GM23338 (cell line): ENCODE data around the gene KRTCAP2. TPM values are rescaled to one million over a fixed set of nuclear protein-coding genes. Genes with fewer than 3 reads are reported as not detected.

Experiments
- ATAC-seq: fragments of 200-7000 bp; cut with Tn5 transposase; 3 replicates; pipeline ENCODE4 v1.9.1; 2020
- DNase-seq: peaks from one replicate; pipeline ENCODE4 v3.0.0-alpha.2; 2015; ENCODE audit warnings: low spot score
- H2AFZ ChIP-seq: fragments of 200-600 bp; sonication (generic); 2 replicates; pipeline ENCODE4 v1.8.0; 2016; ENCODE audit warnings: antibody characterized with exemption, mild to moderate bottlenecking, moderate library complexity
- H3F3A ChIP-seq: fragments of 200-600 bp; sonication (generic); replicated peaks from 2 replicates; pipeline ENCODE4 v1.8.0; 2017; ENCODE audit warnings: antibody characterized with exemption, mixed run types, low read depth
- H3K27ac ChIP-seq: fragments of 200-600 bp; sonication (generic); 2 replicates; pipeline ENCODE4 v1.6.1; 2016; ENCODE audit warnings: low read depth
- H3K27me3 ChIP-seq: fragments of 200-600 bp; sonication (generic); 2 replicates; pipeline ENCODE4 v1.8.0; 2016; ENCODE audit warnings: mild to moderate bottlenecking, mixed run types, moderate library complexity; ENCODE audit not compliant: insufficient read depth
- H3K36me3 ChIP-seq: fragments of 200-600 bp; sonication (generic); 2 replicates; pipeline ENCODE4 v1.8.0; 2016; ENCODE audit warnings: mild to moderate bottlenecking; ENCODE audit not compliant: insufficient read depth
- H3K4me1 ChIP-seq: fragments of 200-600 bp; sonication (generic); 2 replicates; pipeline ENCODE4 v1.8.0; 2016; ENCODE audit warnings: mild to moderate bottlenecking, moderate library complexity; ENCODE audit not compliant: insufficient read depth
- H3K4me2 ChIP-seq: fragments of 200-600 bp; sonication (generic); 2 replicates; pipeline ENCODE4 v1.7.1; 2017; ENCODE audit warnings: mixed run types
- H3K4me3 ChIP-seq: fragments of 200-600 bp; sonication (generic); 2 replicates; pipeline ENCODE4 v1.6.1; 2016; ENCODE audit warnings: mixed run types
- H3K79me2 ChIP-seq: fragments of 200-600 bp; sonication (generic); replicated peaks from 2 replicates; pipeline ENCODE4 v1.8.0; 2017; ENCODE audit warnings: mild to moderate bottlenecking; ENCODE audit not compliant: insufficient read depth
- H3K9me2 ChIP-seq: fragments of 200-600 bp; sonication (generic); 2 replicates; pipeline ENCODE4 v1.8.0; 2017; ENCODE audit not compliant: insufficient read depth
- H4K20me1 ChIP-seq: fragments of 200-600 bp; sonication (generic); replicated peaks from 2 replicates; pipeline ENCODE4 v1.8.0; 2017; ENCODE audit warnings: mild to moderate bottlenecking; ENCODE audit not compliant: insufficient read depth
- H3K27ac Mint-ChIP-seq: 2 replicates; pipeline ENCODE4 v1.8.0; 2020; ENCODE audit warnings: inconsistent platforms, mild to moderate bottlenecking, moderate library complexity, mixed read lengths
- H3K27me3 Mint-ChIP-seq: 3 replicates; pipeline ENCODE4 v1.8.0; 2022; ENCODE audit warnings: low read depth, mild to moderate bottlenecking, moderate library complexity, mixed read lengths, inconsistent platforms; ENCODE audit not compliant: insufficient read depth, poor library complexity
- H3K36me3 Mint-ChIP-seq: 3 replicates; pipeline ENCODE4 v1.8.0; 2021; ENCODE audit warnings: low read depth, mild to moderate bottlenecking, inconsistent platforms, moderate library complexity, mixed read lengths
- H3K4me1 Mint-ChIP-seq: 3 replicates; pipeline ENCODE4 v1.8.0; 2020; ENCODE audit warnings: mild to moderate bottlenecking, inconsistent platforms, mixed read lengths
- H3K4me3 Mint-ChIP-seq: 3 replicates; pipeline ENCODE4 v1.8.0; 2021; ENCODE audit warnings: moderate library complexity, mild to moderate bottlenecking, inconsistent platforms, mixed read lengths
- H3K9me3 Mint-ChIP-seq: 3 replicates; pipeline ENCODE4 v1.8.0; 2020; ENCODE audit warnings: moderate library complexity, mild to moderate bottlenecking, inconsistent platforms, mixed read lengths
- CREB1 ChIP-seq: fragments of 250-450 bp; sonication (Bioruptor Pico); IDR thresholded peaks from 2 replicates; pipeline ENCODE4 v1.5.0; 2020; ENCODE audit warnings: low read depth, mild to moderate bottlenecking, moderate library complexity
- EZH2 ChIP-seq: fragments of 200-600 bp; sonication (generic); IDR thresholded peaks from one replicate; pipeline ENCODE4 v1.8.0; 2017; ENCODE audit warnings: antibody characterized with exemption, mild to moderate bottlenecking, low read depth; ENCODE audit not compliant: unreplicated experiment
- EZH2phosphoT487 ChIP-seq: fragments of 200-600 bp; sonication (generic); IDR thresholded peaks from one replicate; pipeline ENCODE4 v1.8.1; 2018; ENCODE audit warnings: antibody characterized with exemption; ENCODE audit not compliant: unreplicated experiment
- POLR2AphosphoS5 ChIP-seq: IDR thresholded peaks from 2 replicates; pipeline ENCODE4 v1.6.1; 2016; ENCODE audit warnings: antibody characterized with exemption, low read depth
- ZNF114 ChIP-seq: fragments of 250-450 bp; sonication (Bioruptor Pico); IDR thresholded peaks from 2 replicates; pipeline ENCODE4 v1.5.0; 2020; ENCODE audit warnings: mild to moderate bottlenecking, moderate library complexity
- ZNF331 ChIP-seq: fragments of 250-450 bp; sonication (Bioruptor Pico); IDR thresholded peaks from 2 replicates; pipeline ENCODE4 v1.5.0; 2020; ENCODE audit warnings: low read depth, mild to moderate bottlenecking, moderate library complexity
- polyA plus RNA-seq: library from polyadenylated mRNA; unstranded; fragments of >200 nt; fragmentation: Nextera tagmentation; extraction: Ambion mirVana; gene quantifications from 2 replicates; pipeline ENCODE4 v1.2.1, GENCODE V29; 2016
- total RNA-seq: library from RNA; depleted of rRNA; stranded (reverse); fragments of >200 nt; shearing (Covaris generic); gene quantifications from 2 replicates; pipeline ENCODE4 v1.2.3, GENCODE V29; 2014
- TF ChIP-seq, protein P1 (sequence below): IDR thresholded peaks from 2 replicates; pipeline ENCODE4 v1.6.1; 2016; ENCODE audit warnings: antibody characterized with exemption
- TF ChIP-seq, protein P2 (sequence below), 2 experiments: fragments of 200-600 bp in 1 of 2; sonication (generic) in 1 of 2; conservative IDR thresholded peaks; 2 replicates each; pipeline versions ENCODE4 v1.5.1 to v1.6.1; 2016 to 2017; ENCODE audit warnings: antibody characterized with exemption in 2 of 2, low read depth in 2 of 2, mild to moderate bottlenecking in 2 of 2, moderate library complexity in 1 of 2
- TF ChIP-seq, protein P3 (sequence below): IDR thresholded peaks from one replicate; pipeline ENCODE4 v1.6.1; 2018; ENCODE audit warnings: antibody characterized with exemption; ENCODE audit not compliant: unreplicated experiment
- TF ChIP-seq, protein P4 (sequence below): fragments of 250-450 bp; sonication (Bioruptor Pico); IDR thresholded peaks from 2 replicates; pipeline ENCODE4 v1.5.0; 2020; ENCODE audit warnings: mild to moderate bottlenecking, moderate library complexity

KRTCAP2 gene
- total and polyA plus RNA-seq, 2 experiments from 2014 or later, result 106 to 579 TPM

DNA sequence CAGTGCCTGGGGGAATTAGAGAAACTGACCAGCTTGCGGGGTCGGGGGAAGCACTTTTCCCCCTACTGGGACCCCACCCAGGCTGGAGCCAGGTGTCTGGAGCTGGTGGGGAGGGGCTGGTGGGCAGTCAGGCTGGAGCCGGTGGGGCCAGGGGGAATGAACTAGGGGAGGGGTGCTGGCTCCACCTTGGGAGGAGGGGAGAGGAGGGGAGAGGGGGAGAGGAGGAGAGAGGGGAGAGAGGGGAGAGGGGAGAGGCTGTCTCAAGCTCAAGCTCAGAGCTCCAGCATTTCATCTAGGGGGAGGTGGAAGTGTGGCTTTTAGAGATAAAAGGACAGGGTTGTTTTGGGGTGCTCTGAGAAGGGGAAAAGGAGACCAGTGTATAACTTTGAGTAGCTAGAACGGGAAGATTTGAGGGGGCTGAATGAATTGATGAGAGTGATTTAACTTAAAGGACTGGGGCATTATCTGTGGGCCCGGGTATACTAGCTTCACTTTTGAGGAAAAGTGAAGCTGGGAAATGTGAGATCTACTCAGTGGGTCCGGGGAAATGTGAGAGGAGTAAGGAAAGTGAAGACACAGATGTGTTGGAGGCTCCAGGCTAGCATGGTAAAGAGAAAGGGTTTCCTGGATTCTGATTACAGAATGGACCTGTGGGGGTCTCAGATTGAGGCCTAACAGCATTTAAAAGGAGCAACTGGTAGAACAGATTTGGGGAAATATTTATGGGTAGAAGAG is 42.7 kb downstream of the KRTCAP2 start (continued):
- TF ChIP-seq, protein P1, sequence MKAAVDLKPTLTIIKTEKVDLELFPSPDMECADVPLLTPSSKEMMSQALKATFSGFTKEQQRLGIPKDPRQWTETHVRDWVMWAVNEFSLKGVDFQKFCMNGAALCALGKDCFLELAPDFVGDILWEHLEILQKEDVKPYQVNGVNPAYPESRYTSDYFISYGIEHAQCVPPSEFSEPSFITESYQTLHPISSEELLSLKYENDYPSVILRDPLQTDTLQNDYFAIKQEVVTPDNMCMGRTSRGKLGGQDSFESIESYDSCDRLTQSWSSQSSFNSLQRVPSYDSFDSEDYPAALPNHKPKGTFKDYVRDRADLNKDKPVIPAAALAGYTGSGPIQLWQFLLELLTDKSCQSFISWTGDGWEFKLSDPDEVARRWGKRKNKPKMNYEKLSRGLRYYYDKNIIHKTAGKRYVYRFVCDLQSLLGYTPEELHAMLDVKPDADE, result no peak
- TF ChIP-seq EZH2phosphoT487 (no peak), EZH2 (no peak), POLR2AphosphoS5 (no peak)

DNA sequence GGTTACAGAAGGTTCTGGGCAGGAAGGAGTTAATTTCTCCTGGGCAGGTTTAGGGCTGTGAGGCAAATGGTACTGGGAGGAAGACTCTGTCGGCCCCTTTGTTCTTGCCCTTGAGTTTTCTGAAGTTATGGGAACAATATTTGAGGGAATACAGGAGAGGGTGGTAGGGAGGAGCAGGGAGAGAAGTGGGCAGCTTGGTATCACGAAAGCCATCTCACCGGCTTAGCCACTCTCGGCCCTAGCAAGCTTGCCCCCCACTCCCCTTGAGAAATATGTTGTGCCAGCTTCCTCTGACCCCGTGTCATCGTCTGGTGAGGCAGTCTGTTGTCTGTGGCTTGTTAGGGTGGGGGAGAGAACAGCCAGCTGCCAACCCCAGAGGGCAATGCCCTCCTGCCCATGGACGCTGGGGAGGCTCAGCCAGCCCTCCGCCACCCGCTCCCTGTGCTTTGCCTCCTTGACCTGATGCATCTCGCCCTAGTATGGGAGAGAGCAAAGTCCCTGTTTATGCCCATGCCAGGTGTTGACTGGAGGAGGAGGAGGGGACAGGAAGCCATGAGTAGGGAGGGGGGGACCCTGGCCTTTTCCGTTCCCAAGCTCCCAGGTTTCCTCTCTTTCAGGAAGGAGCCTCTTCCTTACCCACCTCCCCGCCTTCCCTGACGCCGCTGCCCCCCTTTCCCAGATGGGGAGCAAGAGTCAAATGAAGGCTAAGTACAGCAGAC is 44.2 kb downstream of the KRTCAP2 start:
- peaks cover 13% of the 10 kb centered on the region for H3F3A ChIP-seq
- ATAC-seq, result no peak
- H2AFZ ChIP-seq, result peak overlapping the region; percentile 43; the same call in 1 of the 2 replicates
- peaks cover 75% of the 10 kb centered on the region for H3K27me3 ChIP-seq
- no peak overlapping the region for H3K27ac ChIP-seq
- Mint-ChIP-seq H3K27ac (no peak overlapping the region), H3K27me3 (peaks cover 69% of the 10 kb centered on the region), H3K4me3 (peak overlapping the region; percentile 80), H3K9me3 (no peaks in the 10 kb centered on the region), H3K36me3 (peaks cover 11% of the 10 kb centered on the region), H3K4me1 (peaks cover 61% of the 10 kb centered on the region)
- no peaks in the 10 kb centered on the region for H4K20me1 ChIP-seq
- H3K79me2 ChIP-seq, result no peaks in the 10 kb centered on the region
- peak overlapping the region; percentile 72 for H3K4me3 ChIP-seq
- no peaks in the 10 kb centered on the region for H3K9me2 ChIP-seq
- peaks cover 51% of the 10 kb centered on the region for H3K4me1 ChIP-seq
- H3K4me2 ChIP-seq, result peak overlapping the region; percentile 95
- DNase-seq, result peak; percentile 65
- H3K36me3 ChIP-seq, result no peaks in the 10 kb centered on the region
- TF ChIP-seq POLR2AphosphoS5, result no peak
- no peak for TF ChIP-seq ZNF114 (CRISPR knock-in tag)
- TF ChIP-seq CREB1 (CRISPR knock-in tag), result no peak
- TF ChIP-seq, protein P2, sequence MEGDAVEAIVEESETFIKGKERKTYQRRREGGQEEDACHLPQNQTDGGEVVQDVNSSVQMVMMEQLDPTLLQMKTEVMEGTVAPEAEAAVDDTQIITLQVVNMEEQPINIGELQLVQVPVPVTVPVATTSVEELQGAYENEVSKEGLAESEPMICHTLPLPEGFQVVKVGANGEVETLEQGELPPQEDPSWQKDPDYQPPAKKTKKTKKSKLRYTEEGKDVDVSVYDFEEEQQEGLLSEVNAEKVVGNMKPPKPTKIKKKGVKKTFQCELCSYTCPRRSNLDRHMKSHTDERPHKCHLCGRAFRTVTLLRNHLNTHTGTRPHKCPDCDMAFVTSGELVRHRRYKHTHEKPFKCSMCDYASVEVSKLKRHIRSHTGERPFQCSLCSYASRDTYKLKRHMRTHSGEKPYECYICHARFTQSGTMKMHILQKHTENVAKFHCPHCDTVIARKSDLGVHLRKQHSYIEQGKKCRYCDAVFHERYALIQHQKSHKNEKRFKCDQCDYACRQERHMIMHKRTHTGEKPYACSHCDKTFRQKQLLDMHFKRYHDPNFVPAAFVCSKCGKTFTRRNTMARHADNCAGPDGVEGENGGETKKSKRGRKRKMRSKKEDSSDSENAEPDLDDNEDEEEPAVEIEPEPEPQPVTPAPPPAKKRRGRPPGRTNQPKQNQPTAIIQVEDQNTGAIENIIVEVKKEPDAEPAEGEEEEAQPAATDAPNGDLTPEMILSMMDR (conservative IDR thresholded peaks at IDR 0.05; ENCODE audit: low read depth in 2 of 2), result no peak
- no peak for TF ChIP-seq ZNF331 (CRISPR knock-in tag)
- no peak for TF ChIP-seq EZH2phosphoT487
- TF ChIP-seq, protein P3, sequence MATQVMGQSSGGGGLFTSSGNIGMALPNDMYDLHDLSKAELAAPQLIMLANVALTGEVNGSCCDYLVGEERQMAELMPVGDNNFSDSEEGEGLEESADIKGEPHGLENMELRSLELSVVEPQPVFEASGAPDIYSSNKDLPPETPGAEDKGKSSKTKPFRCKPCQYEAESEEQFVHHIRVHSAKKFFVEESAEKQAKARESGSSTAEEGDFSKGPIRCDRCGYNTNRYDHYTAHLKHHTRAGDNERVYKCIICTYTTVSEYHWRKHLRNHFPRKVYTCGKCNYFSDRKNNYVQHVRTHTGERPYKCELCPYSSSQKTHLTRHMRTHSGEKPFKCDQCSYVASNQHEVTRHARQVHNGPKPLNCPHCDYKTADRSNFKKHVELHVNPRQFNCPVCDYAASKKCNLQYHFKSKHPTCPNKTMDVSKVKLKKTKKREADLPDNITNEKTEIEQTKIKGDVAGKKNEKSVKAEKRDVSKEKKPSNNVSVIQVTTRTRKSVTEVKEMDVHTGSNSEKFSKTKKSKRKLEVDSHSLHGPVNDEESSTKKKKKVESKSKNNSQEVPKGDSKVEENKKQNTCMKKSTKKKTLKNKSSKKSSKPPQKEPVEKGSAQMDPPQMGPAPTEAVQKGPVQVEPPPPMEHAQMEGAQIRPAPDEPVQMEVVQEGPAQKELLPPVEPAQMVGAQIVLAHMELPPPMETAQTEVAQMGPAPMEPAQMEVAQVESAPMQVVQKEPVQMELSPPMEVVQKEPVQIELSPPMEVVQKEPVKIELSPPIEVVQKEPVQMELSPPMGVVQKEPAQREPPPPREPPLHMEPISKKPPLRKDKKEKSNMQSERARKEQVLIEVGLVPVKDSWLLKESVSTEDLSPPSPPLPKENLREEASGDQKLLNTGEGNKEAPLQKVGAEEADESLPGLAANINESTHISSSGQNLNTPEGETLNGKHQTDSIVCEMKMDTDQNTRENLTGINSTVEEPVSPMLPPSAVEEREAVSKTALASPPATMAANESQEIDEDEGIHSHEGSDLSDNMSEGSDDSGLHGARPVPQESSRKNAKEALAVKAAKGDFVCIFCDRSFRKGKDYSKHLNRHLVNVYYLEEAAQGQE, result no peak
- TF ChIP-seq EZH2, result no peak
- TF ChIP-seq, protein P4, sequence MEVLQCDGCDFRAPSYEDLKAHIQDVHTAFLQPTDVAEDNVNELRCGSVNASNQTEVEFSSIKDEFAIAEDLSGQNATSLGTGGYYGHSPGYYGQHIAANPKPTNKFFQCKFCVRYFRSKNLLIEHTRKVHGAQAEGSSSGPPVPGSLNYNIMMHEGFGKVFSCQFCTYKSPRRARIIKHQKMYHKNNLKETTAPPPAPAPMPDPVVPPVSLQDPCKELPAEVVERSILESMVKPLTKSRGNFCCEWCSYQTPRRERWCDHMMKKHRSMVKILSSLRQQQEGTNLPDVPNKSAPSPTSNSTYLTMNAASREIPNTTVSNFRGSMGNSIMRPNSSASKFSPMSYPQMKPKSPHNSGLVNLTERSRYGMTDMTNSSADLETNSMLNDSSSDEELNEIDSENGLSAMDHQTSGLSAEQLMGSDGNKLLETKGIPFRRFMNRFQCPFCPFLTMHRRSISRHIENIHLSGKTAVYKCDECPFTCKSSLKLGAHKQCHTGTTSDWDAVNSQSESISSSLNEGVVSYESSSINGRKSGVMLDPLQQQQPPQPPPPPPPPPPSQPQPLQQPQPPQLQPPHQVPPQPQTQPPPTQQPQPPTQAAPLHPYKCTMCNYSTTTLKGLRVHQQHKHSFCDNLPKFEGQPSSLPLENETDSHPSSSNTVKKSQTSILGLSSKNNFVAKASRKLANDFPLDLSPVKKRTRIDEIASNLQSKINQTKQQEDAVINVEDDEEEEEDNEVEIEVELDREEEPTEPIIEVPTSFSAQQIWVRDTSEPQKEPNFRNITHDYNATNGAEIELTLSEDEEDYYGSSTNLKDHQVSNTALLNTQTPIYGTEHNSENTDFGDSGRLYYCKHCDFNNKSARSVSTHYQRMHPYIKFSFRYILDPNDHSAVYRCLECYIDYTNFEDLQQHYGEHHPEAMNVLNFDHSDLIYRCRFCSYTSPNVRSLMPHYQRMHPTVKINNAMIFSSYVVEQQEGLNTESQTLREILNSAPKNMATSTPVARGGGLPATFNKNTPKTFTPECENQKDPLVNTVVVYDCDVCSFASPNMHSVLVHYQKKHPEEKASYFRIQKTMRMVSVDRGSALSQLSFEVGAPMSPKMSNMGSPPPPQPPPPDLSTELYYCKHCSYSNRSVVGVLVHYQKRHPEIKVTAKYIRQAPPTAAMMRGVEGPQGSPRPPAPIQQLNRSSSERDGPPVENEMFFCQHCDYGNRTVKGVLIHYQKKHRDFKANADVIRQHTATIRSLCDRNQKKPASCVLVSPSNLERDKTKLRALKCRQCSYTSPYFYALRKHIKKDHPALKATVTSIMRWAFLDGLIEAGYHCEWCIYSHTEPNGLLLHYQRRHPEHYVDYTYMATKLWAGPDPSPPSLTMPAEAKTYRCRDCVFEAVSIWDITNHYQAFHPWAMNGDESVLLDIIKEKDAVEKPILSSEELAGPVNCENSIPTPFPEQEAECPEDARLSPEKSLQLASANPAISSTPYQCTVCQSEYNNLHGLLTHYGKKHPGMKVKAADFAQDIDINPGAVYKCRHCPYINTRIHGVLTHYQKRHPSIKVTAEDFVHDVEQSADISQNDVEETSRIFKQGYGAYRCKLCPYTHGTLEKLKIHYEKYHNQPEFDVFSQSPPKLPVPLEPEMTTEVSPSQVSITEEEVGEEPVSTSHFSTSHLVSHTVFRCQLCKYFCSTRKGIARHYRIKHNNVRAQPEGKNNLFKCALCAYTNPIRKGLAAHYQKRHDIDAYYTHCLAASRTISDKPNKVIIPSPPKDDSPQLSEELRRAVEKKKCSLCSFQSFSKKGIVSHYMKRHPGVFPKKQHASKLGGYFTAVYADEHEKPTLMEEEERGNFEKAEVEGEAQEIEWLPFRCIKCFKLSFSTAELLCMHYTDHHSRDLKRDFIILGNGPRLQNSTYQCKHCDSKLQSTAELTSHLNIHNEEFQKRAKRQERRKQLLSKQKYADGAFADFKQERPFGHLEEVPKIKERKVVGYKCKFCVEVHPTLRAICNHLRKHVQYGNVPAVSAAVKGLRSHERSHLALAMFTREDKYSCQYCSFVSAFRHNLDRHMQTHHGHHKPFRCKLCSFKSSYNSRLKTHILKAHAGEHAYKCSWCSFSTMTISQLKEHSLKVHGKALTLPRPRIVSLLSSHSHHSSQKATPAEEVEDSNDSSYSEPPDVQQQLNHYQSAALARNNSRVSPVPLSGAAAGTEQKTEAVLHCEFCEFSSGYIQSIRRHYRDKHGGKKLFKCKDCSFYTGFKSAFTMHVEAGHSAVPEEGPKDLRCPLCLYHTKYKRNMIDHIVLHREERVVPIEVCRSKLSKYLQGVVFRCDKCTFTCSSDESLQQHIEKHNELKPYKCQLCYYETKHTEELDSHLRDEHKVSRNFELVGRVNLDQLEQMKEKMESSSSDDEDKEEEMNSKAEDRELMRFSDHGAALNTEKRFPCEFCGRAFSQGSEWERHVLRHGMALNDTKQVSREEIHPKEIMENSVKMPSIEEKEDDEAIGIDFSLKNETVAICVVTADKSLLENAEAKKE (CRISPR knock-in tag), result no peak
